ENCODE data around the gene PRSS3.

- no peak for TF ChIP-seq POLR2A (IDR thresholded peaks at IDR 0.05; ENCODE audit: low read depth, low read length)
- TF ChIP-seq SPI1 (IDR thresholded peaks at IDR 0.05; ENCODE audit: low read depth, low read length) = no peak
Measured at GRCh38 chr9:33794560-33794959, 801 bp upstream of the PRSS3 start.

Data from GM12891 (cell line).